Fibroblast of skin of scalp (primary cell): ENCODE data around the gene BNIP3.
"Not testable (repeated sequence)": the region's sequence is repeated elsewhere in the genome, so short reads cannot be mapped to it uniquely, and the experiment has no call there.

Source experiments
- DNase-seq: peaks from one replicate; pipeline ENCODE4 v3.0.0-alpha.2; 2013

The BNIP3 gene

DNA sequence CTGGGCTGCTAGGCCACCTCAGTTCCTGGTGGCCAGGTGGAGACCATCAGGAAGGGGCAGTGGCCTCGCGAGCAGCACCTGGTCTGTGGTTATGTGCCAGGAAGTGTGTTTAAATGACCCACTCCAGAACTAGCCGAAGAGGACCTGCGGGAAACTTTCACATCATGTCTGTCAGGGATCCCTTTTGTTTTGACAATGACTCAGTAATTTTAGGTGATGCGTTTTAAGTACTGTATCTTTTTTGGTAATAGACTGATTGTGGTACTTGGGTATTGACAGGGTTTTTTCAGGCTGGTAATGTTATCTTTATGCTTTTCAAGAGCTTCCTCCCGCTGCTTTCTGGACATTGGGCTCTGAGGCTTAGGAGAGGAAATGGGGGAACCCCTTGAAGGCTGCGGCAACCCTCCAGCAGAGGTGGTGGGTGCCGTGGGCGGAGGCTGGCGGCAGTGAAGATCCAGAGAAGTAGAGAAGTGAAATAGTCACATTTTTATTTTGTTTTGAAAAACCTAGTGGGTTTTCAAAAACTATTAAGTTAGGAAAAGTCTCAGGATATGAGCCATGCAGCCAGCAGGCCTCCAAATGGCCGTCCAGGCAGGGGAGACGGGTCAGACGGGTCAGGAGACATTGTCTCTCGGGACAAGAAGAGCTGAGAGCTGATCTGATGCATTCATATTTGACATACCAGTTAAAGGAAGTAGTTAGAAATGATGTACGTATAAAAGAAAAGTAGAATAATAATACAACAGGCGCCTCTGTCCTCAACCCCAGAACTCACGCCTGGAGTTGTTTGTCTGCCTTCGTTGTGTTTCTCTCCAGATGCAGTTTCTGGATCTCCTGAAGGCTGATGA, 53.3 kb downstream of the BNIP3 start:
- DNase-seq = peak; percentile 60

- no peak for DNase-seq
Observed at GRCh38 chr10:131926743-131927595, 54.8 kb downstream of the BNIP3 start.

- DNase-seq = no peak
Observed at GRCh38 chr10:131926253-131926652, 55.5 kb downstream of the BNIP3 start.

DNA sequence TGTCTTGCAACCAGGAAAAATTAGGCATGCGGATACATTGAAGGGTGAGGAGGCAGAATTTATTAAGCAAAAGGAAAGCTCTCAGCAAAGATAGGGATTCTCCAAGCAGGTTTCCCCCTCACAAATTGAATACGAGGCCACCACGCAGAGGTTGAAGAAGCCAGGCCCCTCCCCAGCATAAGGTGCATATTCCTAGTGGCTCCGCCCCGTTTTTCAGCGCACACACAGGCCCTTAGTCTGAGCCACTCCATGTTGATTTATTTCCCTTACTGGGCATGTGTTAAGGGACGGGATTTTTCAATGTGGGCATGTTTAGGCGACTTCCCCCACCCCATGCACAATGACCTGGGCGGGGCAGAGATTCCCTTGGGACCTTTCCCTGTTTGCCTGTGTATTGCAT, 56.0 kb downstream of the BNIP3 start:
- no peak for DNase-seq

GRCh38 chr10:131925011-131925649, 56.6 kb downstream of the BNIP3 start:
- no peak for DNase-seq

DNA sequence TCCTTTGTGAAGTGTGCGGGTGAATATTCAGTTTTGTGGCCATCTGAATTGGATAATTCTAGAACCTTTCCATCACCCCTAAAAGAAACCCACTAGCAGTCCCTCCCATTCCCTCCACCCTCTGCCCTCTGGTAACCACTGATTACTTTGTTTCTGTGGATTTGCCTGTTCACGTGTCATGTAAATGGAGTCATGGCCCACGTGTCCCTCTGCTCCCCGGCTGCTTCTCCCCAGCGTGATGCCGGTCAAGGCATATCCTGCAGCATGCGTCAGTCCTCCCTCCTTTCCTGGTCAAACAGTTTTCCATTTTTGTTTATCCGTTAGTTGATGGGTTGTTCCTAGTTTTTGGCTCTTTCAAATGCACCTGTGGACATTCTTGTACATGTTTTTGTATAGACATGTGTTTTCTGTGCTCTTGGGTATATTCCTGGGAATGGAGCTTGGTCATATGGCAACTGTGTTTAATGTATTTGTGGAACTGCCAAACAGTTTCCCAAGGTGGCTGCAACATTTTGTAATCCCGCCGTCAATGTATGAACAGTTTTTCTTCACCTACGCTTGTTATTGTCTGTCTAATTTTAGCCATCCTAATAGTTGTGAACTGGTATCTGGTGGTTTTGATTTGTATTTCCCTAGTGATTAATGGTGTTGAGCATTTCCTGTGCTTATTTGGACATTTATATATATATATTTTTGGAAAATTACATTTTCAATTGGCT, 58.5 kb downstream of the BNIP3 start:
- no peak for DNase-seq

- no peak for DNase-seq
Observed at GRCh38 chr10:131921184-131921583, 60.5 kb downstream of the BNIP3 start.

- DNase-seq = no peak
Observed at GRCh38 chr10:131920693-131921092, 61.0 kb downstream of the BNIP3 start.

GRCh38 chr10:131920151-131920550, 61.6 kb downstream of the BNIP3 start:
- DNase-seq = no peak

DNA sequence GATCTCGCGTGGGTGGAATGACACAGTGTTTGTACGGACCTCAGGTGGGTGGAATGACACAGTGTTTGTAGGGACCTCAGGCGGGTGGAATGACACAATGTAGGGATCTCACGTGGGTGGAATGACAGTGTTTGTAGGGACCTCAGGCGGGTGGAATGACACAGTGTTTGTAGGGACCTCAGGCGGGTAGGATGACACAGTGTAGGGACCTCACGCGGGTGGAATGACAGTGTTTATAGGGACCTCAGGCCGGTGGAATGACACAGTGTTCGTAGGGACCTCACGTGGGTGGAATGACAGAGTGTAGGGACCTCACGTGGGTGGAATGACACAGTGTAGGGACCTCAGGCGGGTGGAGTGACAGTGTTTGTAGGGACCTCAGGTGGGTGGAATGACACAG, 62.3 kb downstream of the BNIP3 start:
- DNase-seq = not testable (repeated sequence)
